ENCODE results near the gene SIRPA. TPM values are rescaled to one million over a fixed set of nuclear protein-coding genes. Genes with fewer than 3 reads are reported as not detected.

SIRPA gene
- total and polyA plus RNA-seq, 5 donors from 2014 or later = not detected

GRCh38 chr20:1905693-1906092 is 10.5 kb downstream of the SIRPA start:
- DNase-seq = no peak
- H3K4me3 ChIP-seq (ENCODE audit: low read depth, low read length) = no peak overlapping the region
- ATAC-seq (ENCODE audit: low read depth in 2 of 2) = no peak
- Mint-ChIP-seq H3K27me3 (peaks cover 16% of the 10 kb centered on the region), H3K4me3 (no peak overlapping the region), H3K36me3 (no peaks in the 10 kb centered on the region), H3K27ac (peak overlapping the region in 1 of 3 donors; percentile 40), H3K9me3 (peaks cover 0 to 3% (median 0%) of the 10 kb centered on the region in 7 donors), H3K4me1 (no peaks in the 10 kb centered on the region)
- H3K36me3 ChIP-seq (ENCODE audit: control insufficient read depth, insufficient read depth, low read length) = no peaks in the 10 kb centered on the region
- no peaks in the 10 kb centered on the region for H3K9me3 ChIP-seq (ENCODE audit: control insufficient read depth in 2 of 2, low read length in 2 of 2)
- H3K4me1 ChIP-seq (ENCODE audit: control insufficient read depth, insufficient read depth, low read length, poor library complexity, severe bottlenecking) = no peaks in the 10 kb centered on the region
- H3K27me3 ChIP-seq (ENCODE audit: control insufficient read depth, insufficient read depth, low read length) = peaks cover 2% of the 10 kb centered on the region
- H3K27ac ChIP-seq (ENCODE audit: insufficient read depth, low read length, poor library complexity, severe bottlenecking) = no peak overlapping the region

GRCh38 chr20:1906361-1907051 is 11.3 kb downstream of the SIRPA start:
- peaks cover 0 to 3% (median 0%) of the 10 kb centered on the region in 7 donors for H3K9me3 Mint-ChIP-seq
- Histone ChIP-seq H3K4me1 (ENCODE audit: control insufficient read depth, insufficient read depth, low read length, poor library complexity, severe bottlenecking) (no peaks in the 10 kb centered on the region), H3K27me3 (ENCODE audit: control insufficient read depth, insufficient read depth, low read length) (peaks cover 2% of the 10 kb centered on the region), H3K9me3 (ENCODE audit: control insufficient read depth in 2 of 2, low read length in 2 of 2) (no peaks in the 10 kb centered on the region), H3K4me3 (ENCODE audit: low read depth, low read length) (no peak overlapping the region), H3K27ac (ENCODE audit: insufficient read depth, low read length, poor library complexity, severe bottlenecking) (no peak overlapping the region), H3K36me3 (ENCODE audit: control insufficient read depth, insufficient read depth, low read length) (no peaks in the 10 kb centered on the region)
- no peak for ATAC-seq (ENCODE audit: low read depth in 2 of 2)
- H3K4me3 Mint-ChIP-seq = no peak overlapping the region
- H3K27ac Mint-ChIP-seq = no peak overlapping the region
- H3K27me3 Mint-ChIP-seq = peaks cover 12% of the 10 kb centered on the region
- no peak for DNase-seq
- H3K36me3 Mint-ChIP-seq = no peaks in the 10 kb centered on the region
- no peaks in the 10 kb centered on the region for H3K4me1 Mint-ChIP-seq

GRCh38 chr20:1907586-1907985 is 12.4 kb downstream of the SIRPA start:
- DNase-seq = no peak
- no peaks in the 10 kb centered on the region for H3K36me3 Mint-ChIP-seq
- no peaks in the 10 kb centered on the region for H3K4me1 ChIP-seq (ENCODE audit: control insufficient read depth, insufficient read depth, low read length, poor library complexity, severe bottlenecking)
- H3K27me3 ChIP-seq (ENCODE audit: control insufficient read depth, insufficient read depth, low read length) = no peaks in the 10 kb centered on the region
- H3K27ac ChIP-seq (ENCODE audit: insufficient read depth, low read length, poor library complexity, severe bottlenecking) = no peak overlapping the region
- peaks cover 0 to 2% (median 0%) of the 10 kb centered on the region in 7 donors for H3K9me3 Mint-ChIP-seq
- H3K27me3 Mint-ChIP-seq = peaks cover 5% of the 10 kb centered on the region
- no peak overlapping the region for H3K4me3 Mint-ChIP-seq
- no peak overlapping the region for H3K27ac Mint-ChIP-seq
- no peaks in the 10 kb centered on the region for H3K36me3 ChIP-seq (ENCODE audit: control insufficient read depth, insufficient read depth, low read length)
- ATAC-seq (ENCODE audit: low read depth in 2 of 2) = no peak
- no peak overlapping the region for H3K4me3 ChIP-seq (ENCODE audit: low read depth, low read length)
- H3K4me1 Mint-ChIP-seq = no peaks in the 10 kb centered on the region
- no peaks in the 10 kb centered on the region for H3K9me3 ChIP-seq (ENCODE audit: control insufficient read depth in 2 of 2, low read length in 2 of 2)

GRCh38 chr20:1908191-1908590 is 13.0 kb downstream of the SIRPA start:
- ATAC-seq (ENCODE audit: low read depth in 2 of 2) (no peak), DNase-seq (no peak)
- peaks cover 0 to 2% (median 0%) of the 10 kb centered on the region in 7 donors for H3K9me3 Mint-ChIP-seq
- H3K4me1 Mint-ChIP-seq = no peaks in the 10 kb centered on the region
- no peaks in the 10 kb centered on the region for H3K9me3 ChIP-seq (ENCODE audit: control insufficient read depth in 2 of 2, low read length in 2 of 2)
- H3K4me3 Mint-ChIP-seq = no peak overlapping the region
- H3K36me3 ChIP-seq (ENCODE audit: control insufficient read depth, insufficient read depth, low read length) = no peaks in the 10 kb centered on the region
- no peaks in the 10 kb centered on the region for H3K27me3 ChIP-seq (ENCODE audit: control insufficient read depth, insufficient read depth, low read length)
- peaks cover 5% of the 10 kb centered on the region for H3K27me3 Mint-ChIP-seq
- H3K27ac Mint-ChIP-seq = no peak overlapping the region
- no peaks in the 10 kb centered on the region for H3K36me3 Mint-ChIP-seq
- H3K27ac ChIP-seq (ENCODE audit: insufficient read depth, low read length, poor library complexity, severe bottlenecking) = no peak overlapping the region
- H3K4me1 ChIP-seq (ENCODE audit: control insufficient read depth, insufficient read depth, low read length, poor library complexity, severe bottlenecking) = no peaks in the 10 kb centered on the region
- no peak overlapping the region for H3K4me3 ChIP-seq (ENCODE audit: low read depth, low read length)

- DNase-seq = no peak
- Mint-ChIP-seq H3K9me3 (peaks cover 0 to 2% (median 0%) of the 10 kb centered on the region in 7 donors), H3K36me3 (no peaks in the 10 kb centered on the region), H3K4me1 (no peaks in the 10 kb centered on the region), H3K4me3 (no peak overlapping the region), H3K27ac (no peak overlapping the region), H3K27me3 (peaks cover 9% of the 10 kb centered on the region)
- no peaks in the 10 kb centered on the region for H3K27me3 ChIP-seq (ENCODE audit: control insufficient read depth, insufficient read depth, low read length)
- H3K4me1 ChIP-seq (ENCODE audit: control insufficient read depth, insufficient read depth, low read length, poor library complexity, severe bottlenecking) = no peaks in the 10 kb centered on the region
- H3K4me3 ChIP-seq (ENCODE audit: low read depth, low read length) = no peak overlapping the region
- H3K36me3 ChIP-seq (ENCODE audit: control insufficient read depth, insufficient read depth, low read length) = no peaks in the 10 kb centered on the region
- H3K27ac ChIP-seq (ENCODE audit: insufficient read depth, low read length, poor library complexity, severe bottlenecking) = no peak overlapping the region
- ATAC-seq (ENCODE audit: low read depth in 2 of 2) = no peak
- H3K9me3 ChIP-seq (ENCODE audit: control insufficient read depth in 2 of 2, low read length in 2 of 2) = no peaks in the 10 kb centered on the region
Measured at GRCh38 chr20:1909097-1909496, 13.9 kb downstream of the SIRPA start.

- H3K27ac Mint-ChIP-seq = no peak overlapping the region
- no peaks in the 10 kb centered on the region for H3K36me3 Mint-ChIP-seq
- no peak for DNase-seq
- Histone ChIP-seq H3K9me3 (ENCODE audit: control insufficient read depth in 2 of 2, low read length in 2 of 2) (no peaks in the 10 kb centered on the region), H3K4me1 (ENCODE audit: control insufficient read depth, insufficient read depth, low read length, poor library complexity, severe bottlenecking) (no peaks in the 10 kb centered on the region), H3K27me3 (ENCODE audit: control insufficient read depth, insufficient read depth, low read length) (no peaks in the 10 kb centered on the region), H3K4me3 (ENCODE audit: low read depth, low read length) (no peak overlapping the region), H3K27ac (ENCODE audit: insufficient read depth, low read length, poor library complexity, severe bottlenecking) (no peak overlapping the region), H3K36me3 (ENCODE audit: control insufficient read depth, insufficient read depth, low read length) (no peaks in the 10 kb centered on the region)
- peaks cover 17% of the 10 kb centered on the region for H3K27me3 Mint-ChIP-seq
- no peak for ATAC-seq (ENCODE audit: low read depth in 2 of 2)
- no peak overlapping the region for H3K4me3 Mint-ChIP-seq
- H3K4me1 Mint-ChIP-seq = no peaks in the 10 kb centered on the region
- peaks cover 0 to 2% (median 0%) of the 10 kb centered on the region in 7 donors for H3K9me3 Mint-ChIP-seq
Measured at GRCh38 chr20:1911536-1911935, 16.3 kb downstream of the SIRPA start.

GRCh38 chr20:1912053-1912452 is 16.8 kb downstream of the SIRPA start:
- H3K4me3 ChIP-seq (ENCODE audit: low read depth, low read length) = no peak overlapping the region
- DNase-seq = no peak
- Mint-ChIP-seq H3K4me1 (no peaks in the 10 kb centered on the region), H3K36me3 (no peaks in the 10 kb centered on the region), H3K27me3 (peaks cover 17% of the 10 kb centered on the region), H3K9me3 (peaks cover 0 to 2% (median 0%) of the 10 kb centered on the region in 7 donors), H3K27ac (no peak overlapping the region), H3K4me3 (no peak overlapping the region)
- ATAC-seq (ENCODE audit: low read depth in 2 of 2) = no peak
- no peaks in the 10 kb centered on the region for H3K9me3 ChIP-seq (ENCODE audit: control insufficient read depth in 2 of 2, low read length in 2 of 2)
- no peaks in the 10 kb centered on the region for H3K27me3 ChIP-seq (ENCODE audit: control insufficient read depth, insufficient read depth, low read length)
- no peaks in the 10 kb centered on the region for H3K4me1 ChIP-seq (ENCODE audit: control insufficient read depth, insufficient read depth, low read length, poor library complexity, severe bottlenecking)
- no peak overlapping the region for H3K27ac ChIP-seq (ENCODE audit: insufficient read depth, low read length, poor library complexity, severe bottlenecking)
- no peaks in the 10 kb centered on the region for H3K36me3 ChIP-seq (ENCODE audit: control insufficient read depth, insufficient read depth, low read length)

- H3K27me3 ChIP-seq (ENCODE audit: control insufficient read depth, insufficient read depth, low read length) = no peaks in the 10 kb centered on the region
- no peaks in the 10 kb centered on the region for H3K4me1 ChIP-seq (ENCODE audit: control insufficient read depth, insufficient read depth, low read length, poor library complexity, severe bottlenecking)
- Mint-ChIP-seq H3K4me3 (no peak overlapping the region), H3K27ac (no peak overlapping the region), H3K36me3 (no peaks in the 10 kb centered on the region), H3K9me3 (peaks cover 0 to 2% (median 0%) of the 10 kb centered on the region in 7 donors), H3K27me3 (peaks cover 17% of the 10 kb centered on the region), H3K4me1 (no peaks in the 10 kb centered on the region)
- H3K27ac ChIP-seq (ENCODE audit: insufficient read depth, low read length, poor library complexity, severe bottlenecking) = no peak overlapping the region
- no peak for ATAC-seq (ENCODE audit: low read depth in 2 of 2)
- no peaks in the 10 kb centered on the region for H3K9me3 ChIP-seq (ENCODE audit: control insufficient read depth in 2 of 2, low read length in 2 of 2)
- no peak for DNase-seq
- H3K36me3 ChIP-seq (ENCODE audit: control insufficient read depth, insufficient read depth, low read length) = no peaks in the 10 kb centered on the region
- H3K4me3 ChIP-seq (ENCODE audit: low read depth, low read length) = no peak overlapping the region
Measured at GRCh38 chr20:1912646-1913045, 17.4 kb downstream of the SIRPA start.

All from CD4-positive, CD25-positive, alpha-beta regulatory T cell (primary cell).